ENCODE measurements around the gene GAB2.

- TF ChIP-seq ZSCAN20 (CRISPR knock-in tag; IDR thresholded peaks at IDR 0.05; ENCODE audit: borderline replicate concordance) (no peak), CEBPB (IDR thresholded peaks at IDR 0.05; ENCODE audit: borderline replicate concordance, low read depth, low read length) (no peak), ZSCAN22 (CRISPR knock-in tag; IDR thresholded peaks at IDR 0.05) (no peak), ZNF432 (CRISPR knock-in tag; IDR thresholded peaks at IDR 0.05; ENCODE audit: borderline replicate concordance) (no peak), NFRKB (IDR thresholded peaks at IDR 0.05) (no peak), ZBTB44 (CRISPR knock-in tag; IDR thresholded peaks at IDR 0.05) (no peak), ESRRA (CRISPR knock-in tag; IDR thresholded peaks at IDR 0.05; ENCODE audit: low read depth) (no peak), CTCF (CRISPR knock-in tag; IDR thresholded peaks at IDR 0.05) (no peak), MAFF (IDR thresholded peaks at IDR 0.05; ENCODE audit: low read depth, low read length) (no peak), ZNF362 (CRISPR knock-in tag; IDR thresholded peaks at IDR 0.05; ENCODE audit: borderline replicate concordance) (no peak), POLR2AphosphoS5 (IDR thresholded peaks at IDR 0.05; ENCODE audit: low read depth, low read length) (no peak), KDM1A (CRISPR knock-in tag; IDR thresholded peaks at IDR 0.05) (no peak)
Observed at GRCh38 chr11:78453140-78453935, 35.7 kb upstream of the GAB2 start.
